OCI-LY7 (cell line): ENCODE measurements around the gene DLGAP4.

Experiments used
- EZH2phosphoT487 ChIP-seq: fragments of 200-600 bp; sonication (generic); IDR thresholded peaks from 2 replicates; pipeline ENCODE4 v1.6.1; 2018; ENCODE audit warnings: low read depth, borderline replicate concordance, mild to moderate bottlenecking, mixed run types, antibody characterized with exemption, low read length, moderate library complexity, mixed read lengths
- TF ChIP-seq, protein P1 (sequence below): fragments of 200-600 bp; sonication (generic); conservative IDR thresholded peaks from 2 replicates; pipeline ENCODE4 v1.5.1; 2014; ENCODE audit warnings: mild to moderate bottlenecking, antibody characterized with exemption, low read length, moderate library complexity, mixed read lengths

DNA sequence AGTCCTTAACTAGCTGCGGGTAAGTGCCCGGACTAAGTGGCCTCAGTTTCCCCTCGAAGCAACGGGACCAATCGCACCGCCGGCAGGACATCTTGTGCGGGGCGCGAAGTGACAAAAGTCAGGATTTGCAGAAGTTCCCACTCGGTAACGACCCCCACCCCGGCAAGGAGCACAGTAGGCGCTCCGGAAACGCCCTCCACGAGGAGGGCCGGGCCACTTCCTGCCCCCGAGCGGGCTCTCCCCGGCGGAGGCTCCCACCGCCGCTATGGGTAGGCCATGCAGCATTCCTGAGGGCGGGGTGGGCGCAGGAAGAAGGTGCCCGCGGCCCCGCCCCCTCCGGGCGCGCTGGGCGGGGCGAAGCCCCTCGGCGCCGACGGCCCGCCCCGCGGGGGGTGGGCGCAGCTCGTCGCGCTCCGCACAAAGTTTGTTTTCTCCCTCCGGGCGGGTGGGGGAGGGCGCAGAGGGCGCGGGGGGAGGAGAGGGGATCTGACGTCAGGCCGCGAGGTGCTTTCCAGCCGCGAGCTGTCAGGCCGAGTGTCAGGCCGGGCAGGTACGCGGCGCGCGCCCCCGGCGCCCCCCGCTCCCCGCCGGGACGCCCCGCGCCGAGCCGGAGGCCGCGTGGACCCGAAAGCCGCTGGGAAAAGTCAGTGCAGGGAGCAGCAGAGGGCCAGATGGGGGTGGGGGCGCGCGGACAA, 267.1 kb downstream of the DLGAP4 start, which contains the start of gene TGIF2:
- TF ChIP-seq, protein P1, sequence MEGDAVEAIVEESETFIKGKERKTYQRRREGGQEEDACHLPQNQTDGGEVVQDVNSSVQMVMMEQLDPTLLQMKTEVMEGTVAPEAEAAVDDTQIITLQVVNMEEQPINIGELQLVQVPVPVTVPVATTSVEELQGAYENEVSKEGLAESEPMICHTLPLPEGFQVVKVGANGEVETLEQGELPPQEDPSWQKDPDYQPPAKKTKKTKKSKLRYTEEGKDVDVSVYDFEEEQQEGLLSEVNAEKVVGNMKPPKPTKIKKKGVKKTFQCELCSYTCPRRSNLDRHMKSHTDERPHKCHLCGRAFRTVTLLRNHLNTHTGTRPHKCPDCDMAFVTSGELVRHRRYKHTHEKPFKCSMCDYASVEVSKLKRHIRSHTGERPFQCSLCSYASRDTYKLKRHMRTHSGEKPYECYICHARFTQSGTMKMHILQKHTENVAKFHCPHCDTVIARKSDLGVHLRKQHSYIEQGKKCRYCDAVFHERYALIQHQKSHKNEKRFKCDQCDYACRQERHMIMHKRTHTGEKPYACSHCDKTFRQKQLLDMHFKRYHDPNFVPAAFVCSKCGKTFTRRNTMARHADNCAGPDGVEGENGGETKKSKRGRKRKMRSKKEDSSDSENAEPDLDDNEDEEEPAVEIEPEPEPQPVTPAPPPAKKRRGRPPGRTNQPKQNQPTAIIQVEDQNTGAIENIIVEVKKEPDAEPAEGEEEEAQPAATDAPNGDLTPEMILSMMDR: no peak
- TF ChIP-seq EZH2phosphoT487: no peak
